HG02981 (cell line): ENCODE results near the gene SNAPIN.

Source experiments
- ATAC-seq: cut with Tn5 transposase; IDR thresholded peaks from one replicate; pipeline ENCODE4 v1.9.1; 2021; ENCODE audit warnings: mild to moderate bottlenecking, moderate library complexity; ENCODE audit not compliant: unreplicated experiment

The SNAPIN gene

GRCh38 chr1:153673511-153673910 is 15.0 kb downstream of the SNAPIN start:
- no peak for ATAC-seq

GRCh38 chr1:153677718-153678518 is 19.4 kb downstream of the SNAPIN start:
- no peak for ATAC-seq

GRCh38 chr1:153678519-153679336 is 20.2 kb downstream of the SNAPIN start, which contains the start of gene NPR1:
Gene NPR1, plus strand, starts transcription at chr1:153678688. Its CDS starts 421 bp downstream, at chr1:153679109.
- ATAC-seq: no peak

- no peak for ATAC-seq
Measured at GRCh38 chr1:153679337-153680119, 21.0 kb downstream of the SNAPIN start.

GRCh38 chr1:153680120-153680403 is 21.6 kb downstream of the SNAPIN start:
- no peak for ATAC-seq

- ATAC-seq: no peak
Measured at GRCh38 chr1:153682730-153683129, 24.2 kb downstream of the SNAPIN start.

GRCh38 chr1:153683854-153684253 is 25.4 kb downstream of the SNAPIN start:
- ATAC-seq: no peak

GRCh38 chr1:153684892-153685291 is 26.4 kb downstream of the SNAPIN start:
- no peak for ATAC-seq

GRCh38 chr1:153685544-153686340 is 27.2 kb downstream of the SNAPIN start:
- ATAC-seq: no peak

GRCh38 chr1:153687346-153688125 is 29.0 kb downstream of the SNAPIN start:
- no peak for ATAC-seq

GRCh38 chr1:153688276-153688675 is 29.8 kb downstream of the SNAPIN start:
- ATAC-seq: no peak

GRCh38 chr1:153688736-153689328 is 30.3 kb downstream of the SNAPIN start:
- no peak for ATAC-seq

- no peak for ATAC-seq
Measured at GRCh38 chr1:153693466-153693865, 35.0 kb downstream of the SNAPIN start.

- no peak for ATAC-seq
Measured at GRCh38 chr1:153696741-153697140, 38.2 kb downstream of the SNAPIN start.

- ATAC-seq: no peak
Measured at GRCh38 chr1:153697191-153698019, 38.9 kb downstream of the SNAPIN start.

- ATAC-seq: no peak
Measured at GRCh38 chr1:153698020-153698922, 39.8 kb downstream of the SNAPIN start.

GRCh38 chr1:153698923-153699714 is 40.6 kb downstream of the SNAPIN start:
- no peak for ATAC-seq
